IPS DF 19.7 (cell line): ENCODE data around the gene CDC26.
"Not testable (repeated sequence)": the region's sequence is repeated elsewhere in the genome, so short reads cannot be mapped to it uniquely, and the experiment has no call there.

Experiments
- DNase-seq: peaks from one replicate; pipeline ENCODE4 v3.0.0-alpha.2; 2013; ENCODE audit warnings: low read depth, low spot score

The CDC26 gene

DNA sequence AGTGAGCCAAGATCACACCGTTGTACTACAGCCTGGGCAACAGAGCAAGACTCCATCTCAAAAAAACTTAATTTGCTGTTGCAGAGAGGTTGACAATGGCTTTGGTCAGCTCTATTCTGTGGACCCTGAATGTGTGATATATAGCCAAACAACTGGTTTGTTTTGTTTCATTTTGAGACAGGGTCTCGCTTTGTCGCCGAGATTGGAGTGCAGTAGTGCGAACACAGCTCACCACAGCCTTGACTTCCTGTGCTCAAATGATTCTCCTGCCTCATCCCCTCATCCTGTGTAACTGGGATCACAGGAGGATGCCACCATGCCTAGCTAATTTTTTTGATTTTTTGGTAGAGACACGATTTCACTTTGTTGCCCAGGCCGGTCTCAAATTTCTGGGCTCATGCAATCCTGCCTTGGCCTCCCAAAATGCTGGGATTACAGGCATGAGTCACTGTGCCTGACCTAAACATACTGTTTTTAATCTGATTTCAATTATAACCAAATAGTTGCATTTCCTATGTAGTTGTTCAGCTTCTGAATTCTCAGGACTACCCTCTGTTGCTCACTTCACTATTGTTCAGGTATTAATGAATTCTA, 18.0 kb upstream of the CDC26 start:
- no peak for DNase-seq

DNA sequence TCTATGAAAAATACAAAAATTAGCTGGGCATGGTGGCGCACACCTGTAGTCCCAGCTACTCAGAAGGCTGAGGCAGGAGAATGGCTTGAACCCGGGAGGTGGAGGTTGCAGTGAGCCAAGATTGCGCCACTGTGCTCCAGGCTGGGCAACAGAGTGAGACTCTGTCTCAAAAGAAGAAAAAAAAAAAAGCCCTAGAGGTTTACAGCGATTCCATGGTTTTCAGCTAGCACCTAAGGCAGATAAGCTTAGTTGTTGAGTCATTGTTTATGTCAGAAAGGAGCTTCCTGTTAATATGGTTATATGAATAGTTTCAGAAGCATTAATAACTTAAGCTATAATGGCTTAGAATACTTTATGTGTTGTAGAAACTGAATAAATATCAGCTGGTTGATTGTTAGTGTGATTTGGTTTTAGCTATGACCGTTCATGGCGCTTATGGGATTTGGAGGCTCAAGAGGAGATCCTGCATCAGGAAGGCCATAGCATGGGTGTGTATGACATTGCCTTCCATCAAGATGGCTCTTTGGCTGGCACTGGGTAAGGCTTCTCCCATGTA, 14.8 kb upstream of the CDC26 start:
- DNase-seq = no peak

DNA sequence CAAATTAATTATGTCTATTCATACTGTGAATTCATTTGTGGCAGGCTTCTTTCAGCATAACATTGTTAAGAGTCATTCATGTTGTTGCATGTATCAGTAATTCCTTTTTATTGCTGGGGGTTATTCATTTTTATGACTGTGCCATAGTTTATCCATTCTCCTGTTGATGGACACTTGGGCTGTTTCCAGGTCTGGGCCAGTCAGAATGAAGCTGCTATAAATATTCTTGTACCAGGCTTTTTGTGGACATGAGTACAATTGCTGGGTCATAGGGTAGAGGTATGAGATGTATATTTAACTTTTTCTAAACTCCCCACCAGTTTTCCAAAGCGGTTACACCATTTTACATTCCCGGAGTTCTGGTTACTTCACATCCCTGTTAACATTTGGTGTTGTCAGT, 13.7 kb upstream of the CDC26 start:
- DNase-seq = no peak

DNA sequence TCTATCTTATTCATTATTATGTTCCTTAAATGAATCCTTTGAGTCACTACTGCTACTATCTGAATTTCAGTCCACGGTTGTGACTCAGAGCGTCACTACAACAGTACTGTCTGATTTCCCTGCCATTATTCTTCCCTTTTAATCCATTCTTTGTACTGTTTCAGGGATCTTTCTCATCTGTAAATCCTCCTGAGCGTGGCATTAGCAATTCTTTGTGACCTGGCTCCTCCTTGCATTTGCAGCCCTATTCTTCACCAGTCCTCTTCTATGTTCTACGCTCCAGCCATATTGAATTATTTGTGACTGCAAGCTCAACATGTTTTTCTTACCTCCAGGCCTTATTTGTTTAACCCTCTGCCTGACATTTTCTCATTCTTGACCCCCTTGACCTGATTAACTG, 6.0 kb upstream of the CDC26 start:
- no peak for DNase-seq

DNA sequence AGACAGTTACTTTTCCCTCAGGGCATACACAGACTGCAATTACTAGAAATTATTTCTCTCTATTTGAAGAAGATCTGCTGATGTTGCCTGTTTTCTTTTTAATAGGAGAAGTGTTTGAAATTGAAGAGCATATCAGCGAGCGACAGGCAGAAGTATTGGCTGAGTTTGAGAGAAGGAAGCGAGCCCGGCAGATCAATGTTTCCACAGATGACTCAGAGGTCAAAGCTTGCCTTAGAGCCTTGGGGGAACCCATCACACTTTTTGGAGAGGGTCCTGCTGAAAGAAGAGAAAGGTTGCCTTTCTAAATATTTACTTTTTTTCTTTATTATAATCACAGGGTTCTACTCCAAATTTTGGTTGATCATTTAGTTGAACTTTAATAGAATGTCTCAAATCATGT, 3.5 kb upstream of the CDC26 start:
- no peak for DNase-seq

DNA sequence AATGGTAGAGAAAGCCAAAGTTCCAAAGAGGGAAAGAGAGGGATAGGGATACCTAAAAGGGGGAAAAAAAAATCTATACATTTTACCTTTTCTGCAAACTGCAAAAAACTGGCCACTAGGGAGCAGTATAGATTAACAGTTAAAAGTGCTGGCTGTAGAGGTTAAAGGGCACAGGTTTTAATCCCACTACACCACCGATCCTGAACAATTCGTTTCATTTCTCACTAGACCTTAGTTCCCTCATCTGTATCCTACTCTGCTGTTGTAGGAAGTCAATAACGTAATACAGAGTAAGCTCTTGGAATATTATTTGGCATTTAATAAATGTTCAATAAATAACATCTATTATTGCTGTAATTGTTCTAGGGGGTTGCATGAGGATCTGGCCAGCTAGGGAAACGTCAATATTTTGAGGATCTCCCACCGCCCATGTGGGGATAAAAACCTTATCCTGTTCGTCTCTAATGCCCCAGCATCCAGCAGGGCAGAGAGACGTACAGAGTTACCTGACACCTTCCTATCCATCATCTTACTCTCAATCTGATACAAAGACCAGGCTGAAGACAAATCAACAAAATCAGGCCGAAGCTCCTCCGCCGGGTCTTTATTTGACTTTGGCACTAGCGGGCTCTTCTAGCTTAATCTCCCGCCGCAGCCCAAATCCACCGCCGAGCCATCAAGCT, 757 bp downstream of the CDC26 start:
- DNase-seq = no peak

DNA sequence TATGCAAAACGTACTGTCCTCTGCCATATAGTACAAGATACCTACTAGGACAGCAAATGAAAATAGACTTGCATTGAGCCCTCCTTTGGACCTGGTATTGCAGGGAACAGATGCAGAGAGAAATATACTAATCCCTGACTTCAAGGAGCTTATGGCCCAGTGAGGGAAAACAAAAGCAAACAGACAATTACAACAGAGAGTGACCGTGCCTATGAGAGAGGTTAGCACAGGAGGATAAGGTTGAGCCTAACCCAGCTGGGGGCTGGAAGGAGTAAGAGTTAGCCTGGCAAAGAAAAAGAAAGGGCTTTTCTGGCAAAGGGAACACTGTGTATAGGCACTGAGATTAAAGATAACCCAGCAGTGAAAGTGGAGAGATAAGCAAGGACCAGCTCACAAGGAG, 5.5 kb downstream of the CDC26 start:
- no peak for DNase-seq

DNA sequence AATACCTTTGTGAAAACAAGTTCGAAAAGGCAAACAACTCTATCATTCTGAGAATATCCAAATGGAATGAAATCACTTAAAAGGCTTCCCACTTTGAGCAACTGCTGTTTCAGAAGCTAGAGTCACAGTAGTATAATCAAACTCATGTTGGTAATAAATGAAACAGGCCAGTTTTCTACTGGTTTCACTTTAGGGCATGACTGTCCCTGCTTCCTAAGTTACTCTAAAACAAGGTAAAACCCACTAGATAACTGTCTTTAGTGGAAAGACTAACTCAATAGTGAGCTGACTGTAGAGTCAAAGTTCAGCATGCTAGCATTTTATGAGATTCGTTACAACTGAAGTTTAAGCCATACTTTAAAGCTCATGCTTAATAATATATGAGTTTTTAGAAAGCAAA, 6.0 kb downstream of the CDC26 start:
- no peak for DNase-seq

DNA sequence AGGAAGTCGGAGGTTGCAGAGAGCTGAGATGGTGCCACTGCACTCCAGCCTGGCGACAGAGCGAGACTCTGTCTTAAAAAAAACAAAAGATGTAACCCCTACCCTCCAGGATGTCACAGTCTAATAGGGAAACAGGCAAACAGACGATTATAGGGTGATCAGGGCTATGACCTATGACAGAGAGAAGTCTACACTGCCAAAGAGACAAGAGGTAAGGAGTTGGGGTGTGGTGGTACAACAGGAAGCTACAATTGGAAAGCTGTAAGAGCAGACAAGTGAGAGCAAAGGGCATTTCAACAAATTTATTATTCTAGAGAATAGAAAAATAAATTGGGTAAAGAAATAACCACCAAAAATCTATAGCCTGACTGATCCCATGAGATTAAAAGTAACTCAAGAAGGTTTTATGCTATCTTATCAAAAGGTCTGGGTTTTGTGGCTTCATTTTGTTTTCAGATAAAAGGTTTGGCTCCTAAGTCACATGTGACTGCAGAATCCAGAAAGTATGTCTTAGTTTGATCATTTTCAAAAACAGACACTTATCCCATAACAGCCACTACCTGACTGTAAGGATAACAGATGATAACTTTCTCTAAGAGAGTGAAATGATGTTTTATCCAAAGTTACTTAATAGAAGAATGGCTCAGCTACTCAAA, 7.3 kb downstream of the CDC26 start:
- no peak for DNase-seq

DNA sequence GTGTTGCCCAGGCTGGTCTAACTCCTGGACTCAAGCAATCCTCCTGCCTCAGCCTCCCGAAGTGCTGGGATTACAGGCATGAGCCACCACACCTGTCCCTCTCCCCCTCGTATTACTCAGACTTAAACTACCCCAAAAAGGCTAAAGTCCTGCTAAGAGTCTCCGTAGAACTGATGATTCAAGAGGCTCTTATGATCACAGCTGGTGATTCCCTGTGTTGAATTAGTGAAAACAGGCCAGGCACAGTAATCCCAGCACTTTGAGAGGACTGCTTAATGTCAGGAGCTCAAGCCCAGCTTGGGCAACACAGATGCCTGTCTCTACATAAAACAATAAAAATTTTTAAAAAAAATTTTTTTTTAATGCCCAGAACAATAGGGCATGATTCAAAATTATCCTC, 9.2 kb downstream of the CDC26 start:
- DNase-seq = no peak

DNA sequence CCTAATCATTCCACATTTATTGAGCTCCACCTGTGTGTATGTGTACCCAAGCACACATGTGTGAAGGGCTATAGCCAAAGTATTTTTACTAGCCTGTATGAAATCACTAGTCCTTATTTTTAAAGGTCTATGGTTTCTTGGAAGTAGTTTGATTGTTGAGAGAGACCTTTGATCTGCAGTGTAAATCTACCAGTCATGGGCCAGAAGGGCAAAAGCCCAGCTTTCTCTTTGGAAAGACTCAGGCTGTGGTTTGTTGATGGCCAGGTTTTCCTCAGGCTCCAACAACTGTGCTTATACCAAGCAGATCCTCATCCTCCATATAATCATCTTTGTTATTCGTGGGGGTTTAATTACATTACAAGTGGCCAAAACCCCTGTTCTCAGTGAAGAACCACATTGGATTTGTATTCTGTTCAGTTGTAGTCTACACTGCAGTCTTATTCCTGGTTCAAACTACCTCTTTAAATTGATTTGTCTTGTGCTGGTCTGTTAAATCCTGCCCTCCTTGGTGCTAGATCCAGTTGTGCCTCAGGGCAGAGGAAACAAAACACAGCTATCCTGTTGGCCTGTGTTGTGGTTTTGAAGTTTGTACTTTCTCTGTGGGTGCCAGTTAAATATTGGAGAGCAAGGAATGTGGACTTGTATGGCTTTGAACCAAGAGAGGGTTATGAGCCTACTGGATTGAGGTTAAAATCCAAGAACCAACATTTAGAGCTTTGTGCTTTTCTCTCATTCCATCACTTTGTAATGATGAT, 13.3 kb downstream of the CDC26 start:
- no peak for DNase-seq

DNA sequence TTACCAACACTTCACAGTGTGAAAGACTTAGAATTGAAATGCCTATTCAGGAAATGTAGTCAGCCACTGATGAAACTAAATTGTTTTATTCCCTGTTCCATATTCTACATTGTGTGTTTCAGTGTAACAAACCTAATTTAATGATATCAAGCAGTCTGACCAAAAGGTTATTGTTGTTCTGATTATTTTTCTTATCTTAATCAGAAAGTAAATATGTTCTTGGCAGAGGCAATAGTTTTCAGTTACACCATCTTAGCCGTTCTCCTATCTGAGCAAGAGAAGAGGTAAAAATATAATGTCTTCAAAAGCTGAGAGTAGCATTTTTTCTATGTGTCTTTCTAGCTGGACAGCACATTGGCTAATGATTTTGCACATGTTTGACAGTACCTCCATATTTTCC, 17.1 kb downstream of the CDC26 start:
- no peak for DNase-seq

DNA sequence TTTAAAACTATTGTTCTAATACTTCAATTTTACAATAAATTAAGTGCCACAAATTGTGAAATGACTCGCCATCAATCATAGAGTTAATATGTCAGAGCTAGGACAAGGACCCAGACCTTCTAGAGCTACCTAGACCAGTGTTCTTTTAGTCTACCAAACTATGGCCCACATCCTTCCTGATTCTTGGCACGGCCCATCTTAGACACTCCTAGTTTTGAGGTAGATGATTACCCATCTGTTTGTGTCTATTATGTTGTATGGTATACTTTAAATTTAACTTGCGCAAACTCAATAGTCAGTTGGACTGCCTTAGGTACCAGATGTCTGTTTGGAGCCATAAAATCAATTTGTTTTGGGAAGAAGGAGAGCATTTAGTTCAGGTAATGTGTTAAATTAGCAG, 17.5 kb downstream of the CDC26 start:
- no peak for DNase-seq

DNA sequence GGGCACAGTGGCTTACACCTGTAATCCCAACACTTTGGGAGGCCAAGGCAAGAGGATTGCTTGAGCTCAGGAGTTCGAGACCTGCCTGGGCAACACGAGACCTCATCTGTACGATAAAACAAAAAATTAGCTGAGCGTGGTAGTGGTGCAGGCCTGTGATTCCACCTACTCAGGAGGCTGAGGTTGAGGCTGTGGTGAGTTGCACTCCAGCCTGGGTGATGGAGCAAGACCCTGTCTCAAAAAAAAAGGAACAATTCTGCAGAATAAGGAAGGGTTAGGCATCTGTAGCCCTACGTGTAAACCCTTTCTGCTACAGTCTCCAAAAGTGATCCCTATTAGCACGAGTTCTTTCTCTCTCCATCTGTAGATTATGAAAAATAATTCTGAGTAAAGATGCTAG, 19.9 kb downstream of the CDC26 start:
- no peak for DNase-seq

DNA sequence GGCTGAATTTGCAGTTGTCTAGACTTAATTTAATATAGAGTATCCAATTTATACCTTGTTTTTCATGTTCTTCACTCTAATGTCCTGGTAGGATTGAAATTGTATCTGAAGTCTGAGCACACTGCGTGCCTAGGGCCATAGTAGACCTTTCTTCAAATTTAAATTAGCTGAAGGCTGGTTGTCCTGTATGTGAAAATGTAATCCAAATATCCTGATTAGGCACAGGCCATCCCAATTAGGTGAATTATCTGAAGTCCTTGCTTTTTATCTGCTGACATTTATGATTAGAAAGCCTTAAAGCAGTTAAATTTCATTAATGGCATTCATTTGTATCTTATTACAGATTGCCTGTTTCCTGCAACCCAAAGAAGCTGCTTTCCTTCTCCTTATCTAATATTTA, 20.4 kb downstream of the CDC26 start:
- no peak for DNase-seq

DNA sequence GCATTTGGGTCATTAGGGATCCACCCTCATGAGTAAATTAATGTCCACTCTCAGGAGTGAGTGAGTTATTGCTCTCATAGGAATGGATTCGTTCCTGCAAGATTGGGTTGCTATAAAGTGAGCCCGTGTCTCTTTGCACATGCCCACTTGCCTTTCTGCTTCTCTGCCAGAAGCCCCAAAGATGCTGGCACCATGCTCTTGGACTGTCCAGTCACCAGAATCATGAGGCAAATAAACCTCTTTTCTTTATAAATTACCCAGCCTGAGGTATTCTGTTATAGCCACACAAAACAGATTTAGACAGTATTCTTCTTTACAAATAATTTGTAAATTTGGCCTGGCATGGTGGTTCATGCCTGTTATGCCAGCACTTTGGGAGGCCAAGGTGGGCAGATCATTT, 24.6 kb downstream of the CDC26 start:
- DNase-seq = no peak

DNA sequence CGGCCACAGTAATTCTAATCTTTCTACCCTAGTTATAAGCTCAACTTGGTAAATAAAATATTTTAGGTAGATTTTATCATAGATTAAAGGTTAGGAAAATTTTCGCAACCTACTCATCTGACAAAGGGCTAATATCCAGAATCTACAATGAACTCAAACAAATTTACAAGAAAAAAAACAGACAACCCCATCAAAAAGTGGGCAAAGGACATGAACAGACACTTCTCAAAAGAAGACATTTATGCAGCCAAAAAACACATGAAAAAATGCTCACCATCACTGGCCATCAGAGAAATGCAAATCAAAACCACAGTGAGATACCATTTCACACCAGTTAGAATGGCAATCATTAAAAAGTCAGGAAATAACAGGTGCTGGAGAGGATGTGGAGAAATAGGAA, 25.7 kb downstream of the CDC26 start:
- DNase-seq = not testable (repeated sequence)

DNA sequence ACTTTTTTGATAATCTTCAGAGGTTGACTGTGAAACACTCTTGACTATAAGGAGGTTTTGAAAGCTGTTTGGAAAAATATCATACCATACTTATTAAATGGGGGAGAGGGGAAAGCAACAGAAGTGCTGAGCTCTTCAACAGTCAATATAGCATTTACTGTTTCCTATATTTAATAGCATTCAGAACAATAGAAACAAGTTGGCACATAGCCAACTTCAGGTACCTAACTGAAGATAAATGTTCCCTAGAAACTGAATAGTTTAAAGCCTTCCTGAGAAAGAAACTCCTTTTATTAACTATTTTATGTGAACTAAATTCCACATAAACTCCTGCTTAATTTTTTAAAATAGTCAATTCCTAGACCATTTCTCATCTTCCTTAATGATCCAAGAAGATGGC, 27.7 kb downstream of the CDC26 start:
- DNase-seq = no peak

DNA sequence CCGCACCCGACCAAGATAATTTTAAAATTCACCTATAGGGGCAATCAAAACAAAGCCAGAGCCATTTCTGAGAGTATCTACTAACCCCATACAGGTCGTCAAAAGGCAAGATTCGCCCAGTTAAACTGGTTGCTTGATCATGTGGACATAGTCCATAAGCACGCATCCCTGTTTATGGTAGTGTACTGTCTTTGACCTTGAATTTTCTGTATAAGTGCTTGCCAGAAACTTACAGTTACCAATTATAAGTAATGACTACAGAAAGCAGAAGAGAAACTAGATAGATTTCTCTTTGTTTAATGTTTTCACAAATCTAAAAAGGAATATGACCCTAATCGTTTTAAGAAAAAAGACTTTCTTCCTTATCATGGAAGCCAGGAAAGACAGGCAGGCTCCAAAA, 28.4 kb downstream of the CDC26 start:
- DNase-seq = no peak

DNA sequence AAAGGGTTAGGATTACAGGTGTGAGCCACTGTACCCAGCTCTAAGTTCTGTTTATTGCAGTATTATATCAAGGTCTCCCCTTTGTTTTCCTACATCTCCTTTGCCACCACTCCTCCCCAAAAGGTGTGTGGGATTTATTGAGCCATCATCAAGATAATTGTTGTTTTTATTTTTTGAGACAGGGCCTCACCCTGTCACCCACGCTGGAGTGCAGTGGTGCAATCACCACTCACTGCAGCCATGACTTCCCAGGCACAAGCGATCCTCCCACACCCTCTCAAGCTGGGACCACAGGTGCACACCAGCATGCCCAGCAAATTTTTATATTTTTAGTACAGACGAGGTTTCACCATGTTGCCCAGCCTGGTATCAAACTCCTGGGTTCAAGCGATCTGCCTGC, 29.5 kb downstream of the CDC26 start:
- no peak for DNase-seq

DNA sequence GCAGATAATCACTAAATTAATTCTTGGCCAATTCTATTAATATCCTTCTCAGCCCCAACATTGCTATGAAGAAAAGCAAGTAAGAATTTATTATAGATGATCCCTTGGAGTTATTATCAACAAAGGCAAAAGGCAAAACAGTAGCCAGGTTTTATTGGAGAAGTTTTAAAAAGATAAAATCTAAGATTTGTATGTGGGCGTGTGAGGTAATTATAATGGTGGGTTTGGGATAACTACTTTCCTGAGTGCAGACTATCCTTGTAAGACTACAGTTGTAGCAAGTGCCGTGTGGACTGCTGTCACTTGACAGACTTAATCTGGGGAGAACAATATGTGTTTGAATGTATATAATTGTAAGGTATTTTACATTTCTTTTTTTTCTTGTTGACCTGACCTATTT, 30.8 kb downstream of the CDC26 start:
- DNase-seq = no peak

DNA sequence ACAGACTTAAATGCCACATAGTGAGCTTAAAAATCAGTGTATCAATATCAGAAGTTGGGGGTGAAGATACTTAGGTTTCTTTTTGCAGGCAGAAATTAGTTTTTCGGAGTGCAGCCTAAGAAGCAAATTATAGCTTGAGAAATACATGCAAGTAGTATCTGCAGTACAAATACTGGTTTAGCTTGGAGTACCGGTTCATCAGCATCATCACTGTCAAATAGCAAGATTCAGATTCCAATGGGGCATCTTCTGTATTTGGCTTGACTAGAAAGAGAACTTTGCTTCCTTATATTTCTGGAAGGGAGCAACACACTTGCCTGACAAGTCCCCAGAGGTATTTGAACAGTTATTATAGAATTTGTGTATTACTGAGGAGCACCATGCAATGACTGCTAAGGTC, 34.2 kb downstream of the CDC26 start:
- no peak for DNase-seq
